ENCODE measurements around the gene CELF2. TPM values are rescaled to one million over a fixed set of nuclear protein-coding genes. Genes with fewer than 3 reads are reported as not detected.

CELF2 gene
- total RNA-seq, 3 donors from 2014 or later (not counting 1 experiment from before 2014, with no cell fraction given): 282 to 298 (median 295) TPM

- no peak for TF ChIP-seq CTCF (IDR thresholded peaks at IDR 0.05)
- 95% methylated on average over 7 of the region's 8 CpGs for WGBS (ENCODE audit: insufficient coverage)
- Histone ChIP-seq H3K36me3 (ENCODE audit: control insufficient read depth, insufficient read depth, low read length) (no peaks in the 10 kb centered on the region), H3K4me1 (ENCODE audit: control insufficient read depth, insufficient read depth, low read length) (peaks cover 3% of the 10 kb centered on the region), H3K27me3 (ENCODE audit: control insufficient read depth, insufficient read depth, low read length) (no peaks in the 10 kb centered on the region), H3K9me3 (ENCODE audit: control insufficient read depth, insufficient read depth, low read length) (no peaks in the 10 kb centered on the region), H3K27ac (ENCODE audit: low read length) (no peak overlapping the region), H3K4me3 (ENCODE audit: low read length) (no peak overlapping the region)
- DNase-seq: no peak
- intact Hi-C loops (cut with micrococcal nuclease): loop anchor here (5.0 kb wide), 1 partner anchor 36 kb away; no protein-coding TSS in a partner anchor
- Mint-ChIP-seq H3K9me3 (no peaks in the 10 kb centered on the region), H3K36me3 (no peaks in the 10 kb centered on the region), H3K4me1 (peaks cover 9 to 11% of the 10 kb centered on the region in 2 donors), H3K4me3 (no peak overlapping the region), H3K27ac (no peak overlapping the region), H3K27me3 (ENCODE audit: low read depth in 2 of 2) (peaks cover 0 to 6% of the 10 kb centered on the region in 2 donors)
- ATAC-seq: no peak
These were observed 93.8 kb downstream of the CELF2 start for GRCh38 chr10:11111490-11111889.

GRCh38 chr10:11112718-11113117, 95.0 kb downstream of the CELF2 start:
- peaks cover 0 to 6% of the 10 kb centered on the region in 2 donors for H3K27me3 Mint-ChIP-seq (ENCODE audit: low read depth in 2 of 2)
- intact Hi-C loops (cut with micrococcal nuclease): loop anchor here (1.0 to 5.0 kb wide), 4 partner anchors 35 to 360 kb away; no protein-coding TSS in a partner anchor
- no peak overlapping the region for H3K4me3 Mint-ChIP-seq
- WGBS (ENCODE audit: insufficient coverage): 94% methylated on average over 11 of the region's 11 CpGs
- no peaks in the 10 kb centered on the region for H3K27me3 ChIP-seq (ENCODE audit: control insufficient read depth, insufficient read depth, low read length)
- H3K4me3 ChIP-seq (ENCODE audit: low read length): no peak overlapping the region
- peak overlapping the region in 1 of 2 donors; percentile 83 for H3K27ac Mint-ChIP-seq
- DNase-seq: no peak
- no peaks in the 10 kb centered on the region for H3K36me3 Mint-ChIP-seq
- peaks cover 3% of the 10 kb centered on the region for H3K4me1 ChIP-seq (ENCODE audit: control insufficient read depth, insufficient read depth, low read length)
- ATAC-seq: no peak
- no peaks in the 10 kb centered on the region for H3K9me3 Mint-ChIP-seq
- H3K27ac ChIP-seq (ENCODE audit: low read length): no peak overlapping the region
- H3K36me3 ChIP-seq (ENCODE audit: control insufficient read depth, insufficient read depth, low read length): no peaks in the 10 kb centered on the region
- TF ChIP-seq CTCF (IDR thresholded peaks at IDR 0.05): no peak
- peaks cover 9 to 11% of the 10 kb centered on the region in 2 donors for H3K4me1 Mint-ChIP-seq
- H3K9me3 ChIP-seq (ENCODE audit: control insufficient read depth, insufficient read depth, low read length): no peaks in the 10 kb centered on the region

- peaks cover 0 to 6% of the 10 kb centered on the region in 2 donors for H3K27me3 Mint-ChIP-seq (ENCODE audit: low read depth in 2 of 2)
- H3K4me3 ChIP-seq (ENCODE audit: low read length): no peak overlapping the region
- H3K36me3 Mint-ChIP-seq: no peaks in the 10 kb centered on the region
- intact Hi-C loops (cut with micrococcal nuclease): loop anchor here (1.0 to 5.0 kb wide), 4 partner anchors 34 to 359 kb away; no protein-coding TSS in a partner anchor
- 38% methylated on average over 1 of the region's 4 CpGs for WGBS (ENCODE audit: insufficient coverage)
- peak overlapping the region in 1 of 2 donors; percentile 83 for H3K27ac Mint-ChIP-seq
- H3K9me3 ChIP-seq (ENCODE audit: control insufficient read depth, insufficient read depth, low read length): no peaks in the 10 kb centered on the region
- H3K27me3 ChIP-seq (ENCODE audit: control insufficient read depth, insufficient read depth, low read length): no peaks in the 10 kb centered on the region
- no peaks in the 10 kb centered on the region for H3K36me3 ChIP-seq (ENCODE audit: control insufficient read depth, insufficient read depth, low read length)
- H3K4me1 Mint-ChIP-seq: peaks cover 9 to 11% of the 10 kb centered on the region in 2 donors
- H3K4me3 Mint-ChIP-seq: peak overlapping the region; percentile 25
- ATAC-seq (peak; percentile 86 to 99 (median 88)), DNase-seq (peak in 1 of 2 donors; percentile 80)
- peaks cover 3% of the 10 kb centered on the region for H3K4me1 ChIP-seq (ENCODE audit: control insufficient read depth, insufficient read depth, low read length)
- TF ChIP-seq CTCF (IDR thresholded peaks at IDR 0.05): peak; percentile 84
- H3K9me3 Mint-ChIP-seq: no peaks in the 10 kb centered on the region
- no peak overlapping the region for H3K27ac ChIP-seq (ENCODE audit: low read length)
These were observed 95.5 kb downstream of the CELF2 start for GRCh38 chr10:11113156-11113555.

- H3K27ac Mint-ChIP-seq: no peak overlapping the region
- Histone ChIP-seq H3K4me3 (ENCODE audit: low read length) (no peak overlapping the region), H3K27ac (ENCODE audit: low read length) (no peak overlapping the region), H3K36me3 (ENCODE audit: control insufficient read depth, insufficient read depth, low read length) (no peaks in the 10 kb centered on the region), H3K27me3 (ENCODE audit: control insufficient read depth, insufficient read depth, low read length) (no peaks in the 10 kb centered on the region), H3K4me1 (ENCODE audit: control insufficient read depth, insufficient read depth, low read length) (peaks cover 3% of the 10 kb centered on the region), H3K9me3 (ENCODE audit: control insufficient read depth, insufficient read depth, low read length) (no peaks in the 10 kb centered on the region)
- no peak for TF ChIP-seq CTCF (IDR thresholded peaks at IDR 0.05)
- no peak for DNase-seq
- no peaks in the 10 kb centered on the region for H3K36me3 Mint-ChIP-seq
- ATAC-seq: no peak
- intact Hi-C loops (cut with micrococcal nuclease): loop anchor here (5.0 kb wide), 1 partner anchor 33 kb away; no protein-coding TSS in a partner anchor
- peaks cover 9 to 11% of the 10 kb centered on the region in 2 donors for H3K4me1 Mint-ChIP-seq
- H3K4me3 Mint-ChIP-seq: no peak overlapping the region
- 100% methylated on average over 2 of the region's 2 CpGs for WGBS (ENCODE audit: insufficient coverage)
- no peaks in the 10 kb centered on the region for H3K9me3 Mint-ChIP-seq
- no peaks in the 10 kb centered on the region for H3K27me3 Mint-ChIP-seq (ENCODE audit: low read depth in 2 of 2)
These were observed 96.6 kb downstream of the CELF2 start for GRCh38 chr10:11114269-11114668.
